HepG2 (cell line): ENCODE data around the gene TIA1. TPM values are rescaled to one million over a fixed set of nuclear protein-coding genes. Genes with fewer than 3 reads are reported as not detected.
A peak's percentile ranks its signal among the peaks of the same experiment; 100 is the strongest.

ENCODE experiments used
- ATF4 ChIP-seq, 2 experiments: fragments of 450-650 bp in 1 of 2; sonication (generic) in 1 of 2; formaldehyde crosslinking; IDR thresholded peaks; 2 replicates each; pipeline versions ENCODE4 v1.5.0 to v1.8.0; 2020 to 2022; ENCODE audit warnings: mild to moderate bottlenecking in 1 of 2, missing genetic modification reagents in 1 of 2
- BORCS8-MEF2B ChIP-seq: sonication (generic); formaldehyde crosslinking; IDR thresholded peaks from 2 replicates; pipeline ENCODE4 v1.8.0; 2022; ENCODE audit warnings: mild to moderate bottlenecking, missing genetic modification reagents
- BRCA1 ChIP-seq: sonication (generic); formaldehyde crosslinking; IDR thresholded peaks from 2 replicates; pipeline ENCODE4 v1.4.0; 2020; ENCODE audit warnings: missing genetic modification reagents
- CENPT ChIP-seq: sonication (generic); formaldehyde crosslinking; IDR thresholded peaks from 2 replicates; pipeline ENCODE4 v1.8.0; 2022; ENCODE audit warnings: low read depth, mild to moderate bottlenecking, moderate library complexity, missing genetic modification reagents
- FLYWCH1 ChIP-seq: sonication (generic); formaldehyde crosslinking; IDR thresholded peaks from 2 replicates; pipeline ENCODE4 v1.8.1; 2023; ENCODE audit warnings: mild to moderate bottlenecking, missing genetic modification reagents
- HCFC1 ChIP-seq: fragments of 150-350 bp; IDR thresholded peaks from 2 replicates; pipeline ENCODE4 v1.6.1; 2014; ENCODE audit warnings: low read depth, low read length
- JUN ChIP-seq: sonication (generic); formaldehyde crosslinking; IDR thresholded peaks from 2 replicates; pipeline ENCODE4 v1.4.0; 2020; ENCODE audit warnings: mild to moderate bottlenecking, missing genetic modification reagents
- KAT8 ChIP-seq: IDR thresholded peaks from 2 replicates; pipeline ENCODE4 v1.6.1; 2016; ENCODE audit warnings: missing genetic modification reagents, missing compliant biosample characterization
- KDM4B ChIP-seq: sonication (generic); formaldehyde crosslinking; IDR thresholded peaks from 2 replicates; pipeline ENCODE4 v1.4.0; 2020; ENCODE audit warnings: missing genetic modification reagents
- MATR3 ChIP-seq: sonication (generic); formaldehyde crosslinking; IDR thresholded peaks from 2 replicates; pipeline ENCODE4 v1.4.0; 2020; ENCODE audit warnings: missing genetic modification reagents
- MEF2D ChIP-seq: sonication (generic); formaldehyde crosslinking; IDR thresholded peaks from 2 replicates; pipeline ENCODE4 v1.5.1; 2020; ENCODE audit warnings: mild to moderate bottlenecking, missing genetic modification reagents
- MIXL1 ChIP-seq: IDR thresholded peaks from 2 replicates; pipeline ENCODE4 v1.6.1; 2016
- NRL ChIP-seq: sonication (generic); formaldehyde crosslinking; IDR thresholded peaks from 2 replicates; pipeline ENCODE4 v1.5.0; 2020; ENCODE audit warnings: missing genetic modification reagents, mild to moderate bottlenecking, moderate library complexity, borderline replicate concordance
- PRPF4 ChIP-seq: fragments of 200-400 bp; formaldehyde crosslinking; IDR thresholded peaks from 2 replicates; pipeline ENCODE4 v1.6.1; 2016; ENCODE audit warnings: low read length, low read depth; ENCODE audit not compliant: poor library complexity, severe bottlenecking
- RELA ChIP-seq: sonication (generic); formaldehyde crosslinking; IDR thresholded peaks from 2 replicates; pipeline ENCODE4 v1.4.0; 2020; ENCODE audit warnings: missing genetic modification reagents
- SIN3A ChIP-seq: IDR thresholded peaks from 2 replicates; pipeline ENCODE4 v1.6.1; 2011; ENCODE audit warnings: low read depth, mild to moderate bottlenecking, control low read depth, low read length, borderline replicate concordance
- SMARCC2 ChIP-seq: fragments of 450-650 bp; IDR thresholded peaks from 2 replicates; pipeline ENCODE4 v1.6.1; 2017; ENCODE audit warnings: antibody characterized with exemption, mild to moderate bottlenecking
- SRY ChIP-seq: sonication (generic); formaldehyde crosslinking; IDR thresholded peaks from 2 replicates; pipeline ENCODE4 v1.8.0; 2022; ENCODE audit warnings: mild to moderate bottlenecking, missing genetic modification reagents
- STAG1 ChIP-seq: sonication (generic); formaldehyde crosslinking; IDR thresholded peaks from 2 replicates; pipeline ENCODE4 v1.4.0; 2020; ENCODE audit warnings: missing genetic modification reagents
- SYNCRIP ChIP-seq: fragments of 200-400 bp; formaldehyde crosslinking; IDR thresholded peaks from 2 replicates; pipeline ENCODE4 v1.6.1; 2018; ENCODE audit warnings: mild to moderate bottlenecking, low read depth, low read length; ENCODE audit not compliant: insufficient read depth
- TMF1 ChIP-seq: sonication (generic); formaldehyde crosslinking; IDR thresholded peaks from 2 replicates; pipeline ENCODE4 v1.8.1; 2022; ENCODE audit warnings: low read depth, missing genetic modification reagents
- ZFP62 ChIP-seq: sonication (generic); formaldehyde crosslinking; IDR thresholded peaks from 2 replicates; pipeline ENCODE4 v1.4.0; 2020; ENCODE audit warnings: missing genetic modification reagents
- ZFP91 ChIP-seq: sonication (generic); formaldehyde crosslinking; IDR thresholded peaks from 2 replicates; pipeline ENCODE4 v1.9.0; 2022; ENCODE audit warnings: missing genetic modification reagents, mild to moderate bottlenecking, borderline replicate concordance
- ZNF12 ChIP-seq: sonication (generic); formaldehyde crosslinking; IDR thresholded peaks from 2 replicates; pipeline ENCODE4 v1.5.0; 2020; ENCODE audit warnings: missing genetic modification reagents
- ZNF382 ChIP-seq: sonication (generic); formaldehyde crosslinking; IDR thresholded peaks from 2 replicates; pipeline ENCODE4 v1.5.0; 2020; ENCODE audit warnings: missing genetic modification reagents, mild to moderate bottlenecking, borderline replicate concordance
- ZNF430 ChIP-seq: sonication (generic); formaldehyde crosslinking; IDR thresholded peaks from 2 replicates; pipeline ENCODE4 v1.9.0; 2021; ENCODE audit warnings: mild to moderate bottlenecking, missing genetic modification reagents
- ZNF503 ChIP-seq: sonication (generic); formaldehyde crosslinking; IDR thresholded peaks from 2 replicates; pipeline ENCODE4 v1.4.0; 2020; ENCODE audit warnings: missing genetic modification reagents
- ZNF510 ChIP-seq: sonication (generic); formaldehyde crosslinking; IDR thresholded peaks from 2 replicates; pipeline ENCODE4 v1.4.0; 2020; ENCODE audit warnings: low read depth, mild to moderate bottlenecking, missing genetic modification reagents
- ZNF567 ChIP-seq: sonication (generic); formaldehyde crosslinking; IDR thresholded peaks from 2 replicates; pipeline ENCODE4 v1.8.1; 2023; ENCODE audit warnings: mild to moderate bottlenecking, missing genetic modification reagents, borderline replicate concordance
- ZNF780A ChIP-seq: sonication (generic); formaldehyde crosslinking; IDR thresholded peaks from 2 replicates; pipeline ENCODE4 v1.8.0; 2022; ENCODE audit warnings: mild to moderate bottlenecking, missing genetic modification reagents, moderate library complexity
- ZSCAN29 ChIP-seq: sonication (generic); formaldehyde crosslinking; conservative IDR thresholded peaks from 2 replicates; pipeline ENCODE4 v1.4.0; 2020; ENCODE audit warnings: mild to moderate bottlenecking, missing genetic modification reagents
- polyA plus RNA-seq, 8 experiments: library from polyadenylated mRNA; depleted of rRNA in 3 of 8; stranded (reverse) in 7 of 8; unstranded in 1 of 8; fragments of >200 nt; fragmentation: Illumina TruSeq in 4 of 8; extraction: Trizol in 4 of 8; gene quantifications; 2 replicates each; pipeline versions ENCODE4 v1.2.1 to v1.2.3, GENCODE V29; 2011 to 2016; ENCODE audit warnings: low read depth in 4 of 8, missing spikeins in 1 of 8, mixed read lengths in 1 of 8; ENCODE audit not compliant: insufficient read depth in 1 of 8
- total RNA-seq, 5 experiments: library from RNA; depleted of rRNA; stranded (reverse); fragments of >200 nt; fragmentation: Illumina TruSeq; extraction: Trizol; gene quantifications; 2 replicates each; pipeline ENCODE4 v1.2.3, GENCODE V29; 2016; ENCODE audit warnings: low read depth in 1 of 5

The TIA1 gene
- total and polyA plus RNA-seq, 2 of the 13 experiments (the other 11 are each of a cell fraction or from before 2014, with no cell fraction given): 209 to 319 TPM

- no peak for TF ChIP-seq ZFP91
- TF ChIP-seq FLYWCH1: no peak
- TF ChIP-seq BRCA1 (CRISPR knock-in tag): no peak
- TF ChIP-seq ZNF382 (CRISPR knock-in tag): no peak
- peak; percentile 84; the same call in 1 of the 2 replicates for TF ChIP-seq ZNF510 (CRISPR knock-in tag)
- 0 out of 2 replicates have a peak, but pooled peaks have one; percentile 29 for TF ChIP-seq ZNF12
- TF ChIP-seq STAG1 (CRISPR knock-in tag): no peak
- TF ChIP-seq KAT8 (CRISPR knock-in tag): peak; percentile 73
- TF ChIP-seq PRPF4: no peak
- TF ChIP-seq MEF2D (CRISPR knock-in tag): no peak
- no peak for TF ChIP-seq RELA (CRISPR knock-in tag)
- TF ChIP-seq CENPT (CRISPR knock-in tag): no peak
- no peak for TF ChIP-seq SRY (CRISPR knock-in tag)
- TF ChIP-seq BORCS8-MEF2B (CRISPR knock-in tag): no peak
- no peak for TF ChIP-seq SYNCRIP
- no peak for TF ChIP-seq TMF1 (CRISPR knock-in tag)
- TF ChIP-seq SMARCC2: peak; percentile 42; the same call in 1 of the 2 replicates
- TF ChIP-seq NRL (CRISPR knock-in tag): no peak
- peak; percentile 49; the same call in 1 of the 2 replicates for TF ChIP-seq ZNF503 (CRISPR knock-in tag)
- TF ChIP-seq ZSCAN29 (CRISPR knock-in tag): no peak; the same call in 1 of the 2 replicates
- TF ChIP-seq HCFC1: no peak
- TF ChIP-seq ZNF780A (CRISPR knock-in tag): no peak
- no peak for TF ChIP-seq MATR3 (CRISPR knock-in tag)
- TF ChIP-seq ZNF430 (CRISPR knock-in tag): no peak
- no peak for TF ChIP-seq KDM4B (CRISPR knock-in tag)
- TF ChIP-seq JUN (CRISPR knock-in tag): 0 out of 2 replicates have a peak, but pooled peaks have one; percentile 46
- TF ChIP-seq ZFP62 (CRISPR knock-in tag): no peak
- no peak for TF ChIP-seq ZNF567
- peak; percentile 86; the same call in 1 of the 2 replicates for TF ChIP-seq MIXL1
- TF ChIP-seq ATF4 (CRISPR knock-in tag; IDR thresholded peaks at IDR 0.05): peak in 1 of 2 experiments; percentile 80; a peak in 2 of 4 replicates
- TF ChIP-seq SIN3A: no peak
Measured at GRCh38 chr2:70188460-70188859, 60.0 kb downstream of the TIA1 start (continued).
